Stomach (tissue), 9 donors: Measurements from ENCODE around the gene SARM1. TPM values are rescaled to one million over a fixed set of nuclear protein-coding genes. Genes with fewer than 3 reads are reported as not detected.

Source experiments
- DNase-seq, 2 donors: peaks; one replicate each; pipeline versions ENCODE4 v3.0.0 to v3.0.0-alpha.2; 2013 to 2019
- H3K27ac ChIP-seq, 5 donors: fragments of 200-600 bp in 4 of 5; sonication (generic) in 4 of 5; one replicate each; pipeline ENCODE4 v1.5.1; 2013 to 2019; ENCODE audit warnings: mild to moderate bottlenecking in 1 of 5, moderate library complexity in 1 of 5
- H3K27me3 ChIP-seq, 3 donors: fragments of 200-600 bp; sonication (generic); one replicate each; pipeline ENCODE4 v1.5.1; 2017 to 2019; ENCODE audit warnings: mixed run types in 1 of 3
- H3K36me3 ChIP-seq, 4 donors: fragments of 200-600 bp; sonication (generic); 1 replicate in 3 of 4; 2 replicates in 1 of 4; pipeline ENCODE4 v1.5.1; 2016 to 2019
- H3K4me1 ChIP-seq, 4 donors: fragments of 200-600 bp; sonication (generic); one replicate each; pipeline ENCODE4 v1.5.1; 2016 to 2019
- H3K4me3 ChIP-seq, 4 donors: fragments of 200-600 bp; sonication (generic) in 3 of 4; one replicate each; pipeline ENCODE4 v1.5.1; 2016 to 2019; ENCODE audit warnings: mild to moderate bottlenecking in 1 of 4
- H3K9me3 ChIP-seq, 4 donors: fragments of 200-600 bp; sonication (generic); one replicate each; pipeline ENCODE4 v1.5.1; 2016 to 2019
- EP300 ChIP-seq: sonication (generic); formaldehyde crosslinking; IDR thresholded peaks from one replicate; pipeline ENCODE4 v1.6.1; 2017; ENCODE audit warnings: antibody characterized with exemption
- POLR2A ChIP-seq, 4 donors: fragments of 450-650 bp; IDR thresholded peaks; one replicate each; pipeline ENCODE4 v1.6.1; 2016; ENCODE audit warnings: antibody characterized with exemption in 4 of 4, control low read depth in 2 of 4, mild to moderate bottlenecking in 1 of 4, moderate library complexity in 1 of 4
- POLR2AphosphoS5 ChIP-seq, 3 donors: sonication (generic); formaldehyde crosslinking; IDR thresholded peaks; one replicate each; pipeline ENCODE4 v1.6.1; 2016; ENCODE audit warnings: antibody characterized with exemption in 3 of 3
- WGBS, 5 donors: extraction: QIAGEN DNeasy Blood & Tissue Kit in 3 of 5; methylation state at CpG; one replicate each; pipeline versions ENCODE4 v1.1.5 to v1.1.7; 2013 to 2018; 5-methylcytosine and 5-hydroxymethylcytosine counted together
- intact Hi-C: fragments of 100-400 bp; cut with DNase I; formaldehyde crosslinking; loops from one replicate; pipeline ENCODE4 v1.15.1; 2023; ENCODE audit warnings: low total_unique reads
- polyA plus RNA-seq, 3 donors: library from polyadenylated mRNA; stranded (reverse); fragments of 200-250 nt; gene quantifications; one replicate each; pipeline ENCODE4 v1.2.3, GENCODE V29; 2013
- total RNA-seq, 5 donors: library from RNA; depleted of rRNA; stranded (reverse); fragments of >200 nt; gene quantifications; one replicate each; pipeline versions ENCODE4 v1.1.0 to v1.2.3, GENCODE V29; 2014 to 2016
- TF ChIP-seq, protein P1 (sequence below), 7 experiments: fragments of 450-650 bp in 4 of 7; fragments of 200-600 bp in 3 of 7; sonication (generic) in 3 of 7; IDR thresholded peaks; one replicate each; pipeline ENCODE4 v1.5.1; 2016 to 2019; ENCODE audit warnings: antibody characterized with exemption in 7 of 7, control low read depth in 2 of 7, mild to moderate bottlenecking in 1 of 7
- donor health status: healthy with polysubstance abuse.
- donor health status: Bipolar disorder and iron deficiency.
- donor health status: healthy.

The SARM1 gene
- total and polyA plus RNA-seq, 8 donors = 4.6 to 58.3 (median 11.7) TPM

DNA sequence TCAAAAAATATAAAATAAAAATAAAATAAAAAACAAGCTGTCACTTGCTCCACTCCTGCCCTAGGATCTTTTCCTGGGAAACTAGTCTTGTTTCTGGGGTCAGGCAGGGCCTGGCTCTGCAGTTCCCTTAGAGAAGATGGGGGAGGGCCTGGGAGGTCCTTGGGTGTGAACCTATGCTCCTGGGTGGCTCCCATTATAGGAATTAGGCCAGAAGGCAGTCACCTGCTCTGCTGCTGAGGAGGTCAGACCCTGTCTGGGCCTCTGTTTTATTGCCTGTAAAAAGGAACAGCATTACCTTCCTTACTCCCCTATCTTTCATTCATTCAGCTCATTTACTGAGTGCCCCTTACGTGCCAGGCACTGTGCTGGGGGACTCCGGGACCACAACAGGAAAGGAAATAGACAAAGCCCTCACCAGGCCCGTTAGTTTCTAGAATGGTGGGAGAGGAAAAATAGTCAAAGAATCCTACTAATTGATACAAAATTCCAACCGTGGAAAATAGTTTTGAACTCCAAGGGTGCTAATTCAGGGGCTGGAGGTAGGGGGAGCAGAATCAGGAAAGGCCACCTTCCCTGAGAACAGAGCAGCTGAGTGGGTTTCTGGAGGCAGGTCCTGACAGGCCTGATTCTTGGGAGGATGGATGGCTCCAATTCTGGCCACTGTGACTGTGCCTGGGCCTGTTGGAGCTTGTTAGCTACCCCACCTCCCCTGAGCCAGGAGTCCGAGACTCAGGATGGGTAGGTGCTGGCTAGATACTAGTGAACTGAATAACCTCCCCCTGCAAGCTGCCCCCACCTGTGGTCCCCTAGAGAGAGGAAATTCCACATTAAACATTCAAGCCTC lies 35.9 kb downstream of the SARM1 start:
- Histone ChIP-seq H3K36me3 (peaks cover 0 to 13% (median 4%) of the 10 kb centered on the region in 4 donors), H3K9me3 (no peaks in the 10 kb centered on the region), H3K27me3 (no peaks in the 10 kb centered on the region), H3K4me3 (no peak overlapping the region), H3K27ac (no peak overlapping the region), H3K4me1 (peaks cover 21 to 37% (median 28%) of the 10 kb centered on the region in 4 donors)
- DNase-seq = peak in 1 of 2 donors; percentile 52
- WGBS, 5 donors = 80 to 88% (median 81%) methylated on average over 5 of the region's 5 CpGs
- intact Hi-C loops = no loop called here
- TF ChIP-seq EP300 (no peak), POLR2A (IDR thresholded peaks at IDR 0.05) (no peak), POLR2AphosphoS5 (IDR thresholded peaks at IDR 0.05) (no peak)
- TF ChIP-seq, protein P1, sequence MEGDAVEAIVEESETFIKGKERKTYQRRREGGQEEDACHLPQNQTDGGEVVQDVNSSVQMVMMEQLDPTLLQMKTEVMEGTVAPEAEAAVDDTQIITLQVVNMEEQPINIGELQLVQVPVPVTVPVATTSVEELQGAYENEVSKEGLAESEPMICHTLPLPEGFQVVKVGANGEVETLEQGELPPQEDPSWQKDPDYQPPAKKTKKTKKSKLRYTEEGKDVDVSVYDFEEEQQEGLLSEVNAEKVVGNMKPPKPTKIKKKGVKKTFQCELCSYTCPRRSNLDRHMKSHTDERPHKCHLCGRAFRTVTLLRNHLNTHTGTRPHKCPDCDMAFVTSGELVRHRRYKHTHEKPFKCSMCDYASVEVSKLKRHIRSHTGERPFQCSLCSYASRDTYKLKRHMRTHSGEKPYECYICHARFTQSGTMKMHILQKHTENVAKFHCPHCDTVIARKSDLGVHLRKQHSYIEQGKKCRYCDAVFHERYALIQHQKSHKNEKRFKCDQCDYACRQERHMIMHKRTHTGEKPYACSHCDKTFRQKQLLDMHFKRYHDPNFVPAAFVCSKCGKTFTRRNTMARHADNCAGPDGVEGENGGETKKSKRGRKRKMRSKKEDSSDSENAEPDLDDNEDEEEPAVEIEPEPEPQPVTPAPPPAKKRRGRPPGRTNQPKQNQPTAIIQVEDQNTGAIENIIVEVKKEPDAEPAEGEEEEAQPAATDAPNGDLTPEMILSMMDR (IDR thresholded peaks at IDR 0.05) = no peak

DNA sequence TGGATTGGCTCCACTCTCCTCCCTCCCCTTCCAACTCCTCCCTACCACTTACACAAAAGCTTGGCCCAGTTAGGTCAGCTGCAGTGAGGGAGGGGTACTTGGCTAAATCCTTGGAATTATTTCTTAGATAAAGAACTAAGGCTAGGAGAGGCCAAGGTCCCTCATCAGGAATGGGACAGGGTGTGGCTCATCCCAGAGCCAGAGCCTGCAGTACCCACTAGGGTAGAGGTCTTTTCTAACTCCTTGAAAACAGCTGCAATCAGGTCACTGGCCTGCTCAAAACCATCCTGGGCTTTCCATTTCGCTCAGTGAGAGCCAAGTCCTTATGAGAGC lies 36.4 kb downstream of the SARM1 start:
- H3K9me3 ChIP-seq = no peaks in the 10 kb centered on the region
- no peak overlapping the region for H3K27ac ChIP-seq
- peak in 1 of 2 donors; percentile 51 for DNase-seq
- no peak overlapping the region for H3K4me3 ChIP-seq
- 47 to 81% (median 75%) methylated on average over 1 of the region's 1 CpG for WGBS, 5 donors
- peaks cover 0 to 7% (median under 1%) of the 10 kb centered on the region in 4 donors for H3K36me3 ChIP-seq
- no peak for TF ChIP-seq EP300
- TF ChIP-seq, protein P1 (IDR thresholded peaks at IDR 0.05) = no peak
- TF ChIP-seq POLR2A (IDR thresholded peaks at IDR 0.05) = no peak
- TF ChIP-seq POLR2AphosphoS5 (IDR thresholded peaks at IDR 0.05) = no peak
- peaks cover 21 to 37% (median 28%) of the 10 kb centered on the region in 4 donors for H3K4me1 ChIP-seq
- no peaks in the 10 kb centered on the region for H3K27me3 ChIP-seq
- intact Hi-C loops = no loop called here

DNA sequence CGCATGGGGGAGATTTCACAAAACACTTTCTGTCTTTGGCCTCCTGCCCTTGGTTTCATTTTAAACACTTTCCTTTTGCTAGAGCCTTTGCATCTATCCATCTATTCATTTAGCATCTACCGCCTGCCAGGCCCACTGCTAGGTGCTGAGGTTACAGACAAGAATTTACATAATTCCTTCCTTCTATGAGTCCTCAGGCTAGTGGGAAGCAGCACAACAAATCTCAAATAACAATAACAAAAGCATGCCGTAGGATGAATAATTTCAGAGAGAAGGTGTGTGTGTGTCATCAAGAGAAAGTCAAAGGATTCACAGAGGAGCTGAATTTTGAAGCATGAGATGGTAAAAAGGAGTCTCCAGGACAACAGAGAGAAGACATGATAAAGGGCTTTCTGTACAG lies 40.6 kb downstream of the SARM1 start:
- Histone ChIP-seq H3K4me1 (peaks cover 0 to 10% (median 0%) of the 10 kb centered on the region in 4 donors), H3K4me3 (no peak overlapping the region), H3K27me3 (no peaks in the 10 kb centered on the region), H3K9me3 (no peaks in the 10 kb centered on the region), H3K36me3 (no peaks in the 10 kb centered on the region), H3K27ac (no peak overlapping the region)
- intact Hi-C loops = no loop called here
- no peak for TF ChIP-seq POLR2AphosphoS5 (IDR thresholded peaks at IDR 0.05)
- no peak for TF ChIP-seq POLR2A (IDR thresholded peaks at IDR 0.05)
- TF ChIP-seq, protein P1 (IDR thresholded peaks at IDR 0.05) = no peak
- TF ChIP-seq EP300 = no peak
- 82 to 87% (median 83%) methylated on average over 3 of the region's 3 CpGs for WGBS, 5 donors
- no peak for DNase-seq

DNA sequence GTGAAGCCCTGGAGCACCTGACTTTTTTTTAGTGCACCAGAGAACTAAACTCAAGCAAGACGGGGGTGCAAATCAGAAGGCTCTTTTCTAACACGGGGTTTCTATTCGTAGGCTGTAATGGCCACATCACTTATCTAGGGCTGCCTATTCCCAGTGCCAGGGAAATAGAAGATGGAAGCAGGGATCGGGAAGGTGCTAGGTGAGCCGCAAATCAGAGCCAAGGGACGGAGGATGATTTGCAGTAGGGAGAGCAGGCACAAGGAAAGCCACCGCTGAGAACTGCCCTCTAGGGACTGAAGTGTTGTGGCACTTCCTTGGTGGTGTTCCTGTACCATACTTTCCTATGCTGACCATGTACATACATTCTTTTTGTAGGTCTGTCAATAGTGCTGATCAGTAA lies 42.3 kb downstream of the SARM1 start:
- DNase-seq = no peak
- Histone ChIP-seq H3K4me1 (no peaks in the 10 kb centered on the region), H3K4me3 (no peak overlapping the region), H3K36me3 (no peaks in the 10 kb centered on the region), H3K27me3 (no peaks in the 10 kb centered on the region), H3K9me3 (no peaks in the 10 kb centered on the region), H3K27ac (no peak overlapping the region)
- TF ChIP-seq POLR2A (IDR thresholded peaks at IDR 0.05) (no peak), EP300 (no peak), POLR2AphosphoS5 (IDR thresholded peaks at IDR 0.05) (no peak)
- TF ChIP-seq, protein P1 (IDR thresholded peaks at IDR 0.05) = no peak
- intact Hi-C loops = no loop called here
- 58 to 68% (median 59%) methylated on average over 7 of the region's 7 CpGs for WGBS, 5 donors
